ENCODE data around the gene FRG1.
"Not testable (repeated sequence)": the region's sequence is repeated elsewhere in the genome, so short reads cannot be mapped to it uniquely, and the experiment has no call there.

FRG1 gene

GRCh38 chr4:189979196-189980047 lies 38.8 kb downstream of the FRG1 start:
- TF ChIP-seq CTBP1 (IDR thresholded peaks at IDR 0.05; ENCODE audit: borderline replicate concordance) (no peak), HDGF (IDR thresholded peaks at IDR 0.05; ENCODE audit: borderline replicate concordance) (no peak), SUZ12 (IDR thresholded peaks at IDR 0.05) (no peak), FOXK2 (IDR thresholded peaks at IDR 0.05) (no peak), TARDBP (IDR thresholded peaks at IDR 0.05) (no peak)
- ChIA-PET POLR2A (no interaction called here), CTCF (no interaction called here)
- DNase-seq (ENCODE audit: extremely low spot score), result no peak

- DNase-seq (ENCODE audit: extremely low spot score), result peak; percentile 8
- CTCF ChIA-PET, POLR2A ChIA-PET: not testable (repeated sequence)
Observed at GRCh38 chr4:189980292-189980691, 39.6 kb downstream of the FRG1 start.

GRCh38 chr4:189981970-189982369 lies 41.3 kb downstream of the FRG1 start:
- ChIA-PET CTCF (no interaction called here), POLR2A (no interaction called here)
- no peak for DNase-seq (ENCODE audit: extremely low spot score)
- no peak for TF ChIP-seq FOXM1 (IDR thresholded peaks at IDR 0.05; ENCODE audit: borderline replicate concordance)
- no peak for TF ChIP-seq HDGF (IDR thresholded peaks at IDR 0.05; ENCODE audit: borderline replicate concordance)
- TF ChIP-seq ZNF384 (IDR thresholded peaks at IDR 0.05), result no peak
- no peak for TF ChIP-seq NFRKB (IDR thresholded peaks at IDR 0.05)

GRCh38 chr4:189983916-189984526 lies 43.3 kb downstream of the FRG1 start:
- CTCF ChIA-PET; DNase-seq (ENCODE audit: extremely low spot score); POLR2A ChIA-PET: not testable (repeated sequence)

GRCh38 chr4:189984661-189985060 lies 44.0 kb downstream of the FRG1 start:
- CTCF ChIA-PET, result not testable (repeated sequence)

GRCh38 chr4:189985651-189986243 lies 45.1 kb downstream of the FRG1 start:
- DNase-seq (ENCODE audit: extremely low spot score); POLR2A ChIA-PET: not testable (repeated sequence)
- CTCF ChIA-PET, result interaction anchor here (0.7 kb wide), 1 partner anchor 69 kb away, joined by 3 read pairs; no protein-coding TSS in a partner anchor

More at GRCh38 chr4:189984661-189985060, 44.0 kb downstream of the FRG1 start:
- POLR2A ChIA-PET; DNase-seq (ENCODE audit: extremely low spot score): not testable (repeated sequence)

GRCh38 chr4:189988877-189989431 lies 48.3 kb downstream of the FRG1 start:
- CTCF ChIA-PET, result no interaction called here
- POLR2A ChIA-PET, result no interaction called here
- DNase-seq (ENCODE audit: extremely low spot score), result no peak
- TF ChIP-seq NFRKB (IDR thresholded peaks at IDR 0.05) (no peak), TARDBP (IDR thresholded peaks at IDR 0.05) (no peak), CTBP1 (IDR thresholded peaks at IDR 0.05; ENCODE audit: borderline replicate concordance) (no peak), FOXA1 (IDR thresholded peaks at IDR 0.05) (no peak), SP1 (IDR thresholded peaks at IDR 0.05) (no peak), ARNT (IDR thresholded peaks at IDR 0.05) (no peak), HDGF (IDR thresholded peaks at IDR 0.05; ENCODE audit: borderline replicate concordance) (no peak), FOXK2 (IDR thresholded peaks at IDR 0.05) (no peak), BHLHE40 (IDR thresholded peaks at IDR 0.05; ENCODE audit: borderline replicate concordance) (no peak), ZNF384 (IDR thresholded peaks at IDR 0.05) (no peak), ELF4 (IDR thresholded peaks at IDR 0.05) (no peak), SUZ12 (IDR thresholded peaks at IDR 0.05) (no peak), FOXM1 (IDR thresholded peaks at IDR 0.05; ENCODE audit: borderline replicate concordance) (no peak), LEF1 (IDR thresholded peaks at IDR 0.05; ENCODE audit: borderline replicate concordance) (no peak), L3MBTL2 (conservative IDR thresholded peaks at IDR 0.05) (no peak), PKNOX1 (IDR thresholded peaks at IDR 0.05) (no peak)

- POLR2A ChIA-PET; DNase-seq (ENCODE audit: extremely low spot score); CTCF ChIA-PET: not testable (repeated sequence)
Observed at GRCh38 chr4:189989941-189990340, 49.3 kb downstream of the FRG1 start.

Measured in HEK293T (cell line).